Fibroblast of mammary gland (primary cell): ENCODE results near the gene PGAP3.

ENCODE experiments used
- DNase-seq: peaks from one replicate; pipeline ENCODE4 v3.0.0-alpha.2; 2010; ENCODE audit warnings: low read depth
- H3K4me3 ChIP-seq: 2 replicates; pipeline ENCODE4 v1.5.1; 2011; ENCODE audit warnings: low read depth, mild to moderate bottlenecking, low read length, moderate library complexity; ENCODE audit not compliant: control insufficient read depth
- TF ChIP-seq, protein P1 (sequence below): conservative IDR thresholded peaks from 2 replicates; pipeline ENCODE4 v1.5.1; 2011; ENCODE audit warnings: low read depth, low read length, inconsistent platforms; ENCODE audit not compliant: control insufficient read depth, insufficient read depth

Gene PGAP3

DNA sequence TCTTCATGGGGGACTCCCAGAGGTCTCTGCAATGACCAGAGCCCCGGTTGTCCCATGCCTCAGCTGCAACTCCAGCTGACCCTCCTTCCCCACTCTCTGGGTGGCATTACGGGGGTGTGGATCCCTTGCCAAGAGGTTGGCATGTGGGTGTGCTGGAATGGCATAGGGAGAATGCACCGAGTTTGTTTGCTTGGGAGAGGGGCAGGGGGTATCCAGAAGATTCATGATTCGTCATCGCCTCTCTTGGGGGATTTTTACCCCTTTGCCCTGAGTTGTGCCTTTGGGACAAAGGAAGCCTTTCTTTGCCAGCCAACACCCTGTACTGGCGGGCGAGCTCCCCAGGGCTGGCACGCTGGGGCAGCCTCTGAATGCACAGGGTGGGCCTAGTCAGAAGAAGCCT lies 18.5 kb upstream of the PGAP3 start:
- TF ChIP-seq, protein P1, sequence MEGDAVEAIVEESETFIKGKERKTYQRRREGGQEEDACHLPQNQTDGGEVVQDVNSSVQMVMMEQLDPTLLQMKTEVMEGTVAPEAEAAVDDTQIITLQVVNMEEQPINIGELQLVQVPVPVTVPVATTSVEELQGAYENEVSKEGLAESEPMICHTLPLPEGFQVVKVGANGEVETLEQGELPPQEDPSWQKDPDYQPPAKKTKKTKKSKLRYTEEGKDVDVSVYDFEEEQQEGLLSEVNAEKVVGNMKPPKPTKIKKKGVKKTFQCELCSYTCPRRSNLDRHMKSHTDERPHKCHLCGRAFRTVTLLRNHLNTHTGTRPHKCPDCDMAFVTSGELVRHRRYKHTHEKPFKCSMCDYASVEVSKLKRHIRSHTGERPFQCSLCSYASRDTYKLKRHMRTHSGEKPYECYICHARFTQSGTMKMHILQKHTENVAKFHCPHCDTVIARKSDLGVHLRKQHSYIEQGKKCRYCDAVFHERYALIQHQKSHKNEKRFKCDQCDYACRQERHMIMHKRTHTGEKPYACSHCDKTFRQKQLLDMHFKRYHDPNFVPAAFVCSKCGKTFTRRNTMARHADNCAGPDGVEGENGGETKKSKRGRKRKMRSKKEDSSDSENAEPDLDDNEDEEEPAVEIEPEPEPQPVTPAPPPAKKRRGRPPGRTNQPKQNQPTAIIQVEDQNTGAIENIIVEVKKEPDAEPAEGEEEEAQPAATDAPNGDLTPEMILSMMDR = no peak
- H3K4me3 ChIP-seq = no peak overlapping the region
- DNase-seq = no peak

DNA sequence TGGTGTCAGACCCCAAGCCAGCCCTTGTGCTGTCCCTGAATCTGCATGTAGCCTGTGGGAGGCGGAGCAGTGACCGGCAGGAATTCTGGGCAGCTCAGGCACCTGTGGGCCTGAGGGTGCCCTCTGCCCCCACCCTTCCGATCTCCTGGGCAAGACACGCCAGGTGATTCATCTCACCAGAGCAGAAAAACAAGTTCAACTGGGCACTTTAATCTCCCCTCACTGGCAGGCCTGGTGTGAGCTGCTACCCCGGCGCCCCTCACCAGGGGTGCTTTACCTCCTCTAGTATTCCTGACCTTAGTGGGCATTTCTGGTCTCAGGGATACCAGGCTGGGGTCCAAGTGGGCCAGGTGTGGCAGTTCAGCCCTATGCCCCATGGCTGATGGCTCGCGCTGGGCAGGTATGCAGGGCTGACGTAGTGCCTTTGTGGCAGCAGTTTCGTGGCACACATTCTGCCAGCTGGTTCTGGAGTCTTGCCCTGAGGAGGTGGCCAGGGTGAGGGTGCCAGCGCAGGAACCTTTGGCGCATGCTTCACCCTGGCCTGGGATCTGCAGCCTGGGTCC lies 18.0 kb upstream of the PGAP3 start:
- no peak overlapping the region for H3K4me3 ChIP-seq
- DNase-seq = no peak
- TF ChIP-seq, protein P1 = no peak

DNA sequence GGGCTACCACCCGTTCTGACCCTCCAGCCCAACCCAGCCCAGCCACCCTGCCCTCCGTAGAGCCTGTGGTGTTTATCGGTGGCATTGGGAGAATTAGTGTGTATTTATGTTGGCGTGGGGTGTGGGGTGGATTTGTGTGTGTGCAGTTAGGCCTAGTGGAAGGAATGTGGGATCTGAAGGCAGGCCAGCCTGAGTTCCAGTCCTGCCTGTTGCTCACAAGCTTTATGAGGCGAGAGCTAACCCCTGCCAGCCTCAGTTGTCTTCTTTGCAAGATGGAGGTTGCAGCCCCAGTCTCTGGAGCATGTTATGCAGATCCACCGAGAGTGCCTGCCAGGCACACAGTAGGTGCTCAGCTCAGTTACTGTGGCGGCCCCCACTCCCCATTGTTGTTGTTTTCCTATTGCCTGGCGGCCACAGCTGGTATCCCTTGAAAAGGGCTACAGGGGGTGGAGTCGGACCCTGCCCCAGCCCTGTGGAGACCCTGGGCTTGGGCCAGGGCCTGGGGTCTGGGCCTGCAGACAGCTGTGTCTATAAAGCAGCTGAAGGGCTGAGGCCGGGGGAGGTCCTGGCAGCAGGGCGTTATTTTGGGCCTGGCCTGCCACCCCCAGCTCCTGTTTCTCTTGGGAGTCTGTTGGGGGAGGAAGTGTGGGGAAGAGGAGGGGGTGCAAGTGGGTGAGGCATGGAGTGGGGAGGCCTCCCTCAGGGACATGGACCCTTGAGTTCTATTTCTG lies 17.1 kb upstream of the PGAP3 start:
- DNase-seq = peak; percentile 17
- TF ChIP-seq, protein P1 = peak; percentile 13
- no peak overlapping the region for H3K4me3 ChIP-seq

DNA sequence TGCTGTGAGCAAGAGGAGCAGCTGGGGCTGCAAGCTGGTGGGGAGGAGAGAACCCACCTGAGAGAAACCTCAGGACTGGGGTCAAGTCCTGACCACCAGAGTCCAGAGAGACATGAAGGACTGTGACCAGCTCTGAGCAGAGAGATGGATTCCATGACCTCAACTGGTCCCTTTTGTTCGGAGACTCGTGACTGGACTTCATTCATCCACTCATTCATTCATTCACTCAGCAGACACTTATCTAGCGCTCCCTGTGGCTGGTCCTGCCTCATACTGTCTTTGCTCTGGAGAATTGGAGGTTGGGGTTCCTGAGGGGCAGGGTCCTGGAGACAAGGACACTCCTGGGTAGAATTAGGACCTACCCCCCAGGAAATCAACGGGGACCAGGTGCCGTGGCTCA lies 16.1 kb upstream of the PGAP3 start:
- no peak overlapping the region for H3K4me3 ChIP-seq
- TF ChIP-seq, protein P1 = no peak
- DNase-seq = no peak

DNA sequence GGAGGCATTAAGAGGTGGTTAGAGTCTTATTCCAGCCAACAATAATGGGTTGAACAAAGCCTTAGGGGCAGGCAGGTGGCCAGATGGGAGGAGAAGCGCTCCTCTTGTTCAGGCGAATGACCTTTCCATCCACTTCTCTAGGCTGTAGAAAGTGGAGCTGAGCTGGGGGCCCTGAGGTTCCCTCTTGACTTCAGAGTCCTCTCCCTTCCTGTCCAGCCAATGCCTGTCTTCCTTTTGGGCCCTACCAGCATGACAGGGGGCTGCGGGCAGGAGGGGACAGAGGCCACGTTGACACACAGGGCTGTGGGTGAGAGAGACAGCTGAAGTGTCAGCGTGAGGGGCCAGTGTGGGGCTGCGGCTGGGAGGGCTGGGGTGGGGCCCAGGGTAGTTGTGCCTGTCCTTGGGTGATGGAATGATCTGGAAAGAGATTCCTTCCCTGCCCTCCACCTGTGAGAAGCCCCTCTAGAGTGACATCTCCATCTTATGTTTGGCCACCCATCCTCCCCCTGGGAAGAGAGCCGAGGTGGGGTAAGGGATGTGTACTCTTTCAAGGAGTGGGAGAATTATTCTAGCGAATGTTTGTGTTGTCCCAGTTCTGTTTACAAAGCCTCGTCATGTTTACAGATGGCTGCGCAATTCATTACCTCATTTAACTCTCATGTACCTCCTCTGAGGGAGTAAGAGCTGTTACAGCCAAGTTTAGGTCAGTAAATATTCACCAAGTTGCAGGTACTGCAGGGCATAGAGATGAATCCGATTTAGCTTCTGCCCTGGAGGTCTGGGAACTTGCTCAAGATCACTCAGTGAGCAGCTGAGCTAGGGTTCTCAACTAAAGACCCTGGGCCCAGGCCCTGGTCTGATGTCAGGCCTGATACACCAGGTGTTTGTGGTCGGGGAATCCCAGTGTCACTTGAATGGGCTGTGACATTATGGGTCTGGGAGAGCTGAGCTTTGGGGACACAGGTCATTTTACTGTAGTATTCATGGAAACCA lies 15.3 kb upstream of the PGAP3 start:
- H3K4me3 ChIP-seq = no peak overlapping the region
- TF ChIP-seq, protein P1 = no peak
- no peak for DNase-seq

DNA sequence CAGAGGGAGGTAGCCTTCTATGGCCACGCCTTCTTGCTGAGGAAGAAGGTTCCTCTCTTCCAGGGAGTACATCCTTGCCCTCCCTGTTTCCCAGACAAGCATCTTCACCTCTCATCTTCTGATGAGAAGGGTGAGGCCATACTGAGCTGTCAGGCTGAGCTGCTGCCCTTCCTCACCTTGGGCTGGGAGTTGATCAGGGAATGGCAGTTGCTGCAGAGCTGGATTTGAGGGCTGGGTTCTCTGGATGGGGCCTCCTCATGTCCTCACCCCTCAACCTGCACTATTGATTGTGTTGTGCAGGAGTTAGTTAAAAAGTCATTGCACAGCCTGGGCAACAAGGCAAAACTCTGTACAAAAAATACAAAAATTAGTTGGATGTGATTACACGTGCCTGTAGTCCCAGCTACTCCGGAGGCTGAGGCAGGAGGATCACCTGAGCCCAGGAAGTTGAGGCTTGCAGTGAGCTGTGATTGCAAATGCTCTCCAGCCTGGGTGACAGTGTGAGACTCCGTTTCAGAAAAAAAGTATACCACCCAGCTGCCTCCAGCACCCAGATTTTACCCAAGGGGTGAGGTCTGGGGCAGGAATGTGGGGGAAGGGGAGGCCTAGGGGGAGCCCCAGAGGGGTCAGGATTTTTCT lies 14.0 kb upstream of the PGAP3 start:
- no peak overlapping the region for H3K4me3 ChIP-seq
- TF ChIP-seq, protein P1 = no peak
- DNase-seq = no peak
